NCI-H69 (cell line): Measurements from ENCODE around the gene ROCK2.
"Not testable (repeated sequence)": the region's sequence is repeated elsewhere in the genome, so short reads cannot be mapped to it uniquely, and the experiment has no call there.

Experiments
- DNase-seq: peaks from one replicate; lab custom pipeline; 2025; lab: John Stamatoyannopoulos, UW

Gene ROCK2

DNA sequence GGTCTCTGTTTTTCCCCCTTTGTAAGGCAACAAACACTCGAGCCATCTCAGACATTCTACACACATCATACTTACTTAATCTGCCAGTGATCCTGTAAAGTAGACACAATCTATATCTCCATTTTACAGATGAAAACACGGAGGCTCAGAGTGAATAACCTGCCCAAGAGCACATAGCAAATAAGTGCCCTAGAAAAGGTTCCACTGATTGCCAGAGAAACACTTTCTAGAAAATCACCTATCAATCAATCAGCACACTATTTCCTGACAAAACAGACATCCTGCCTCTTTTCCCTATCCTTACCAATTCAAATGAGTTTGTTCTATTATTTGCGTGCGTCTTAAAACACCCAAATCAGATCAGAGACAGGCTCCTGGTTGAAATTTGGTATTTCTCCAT, 165.2 kb downstream of the ROCK2 start:
- no peak for DNase-seq

DNA sequence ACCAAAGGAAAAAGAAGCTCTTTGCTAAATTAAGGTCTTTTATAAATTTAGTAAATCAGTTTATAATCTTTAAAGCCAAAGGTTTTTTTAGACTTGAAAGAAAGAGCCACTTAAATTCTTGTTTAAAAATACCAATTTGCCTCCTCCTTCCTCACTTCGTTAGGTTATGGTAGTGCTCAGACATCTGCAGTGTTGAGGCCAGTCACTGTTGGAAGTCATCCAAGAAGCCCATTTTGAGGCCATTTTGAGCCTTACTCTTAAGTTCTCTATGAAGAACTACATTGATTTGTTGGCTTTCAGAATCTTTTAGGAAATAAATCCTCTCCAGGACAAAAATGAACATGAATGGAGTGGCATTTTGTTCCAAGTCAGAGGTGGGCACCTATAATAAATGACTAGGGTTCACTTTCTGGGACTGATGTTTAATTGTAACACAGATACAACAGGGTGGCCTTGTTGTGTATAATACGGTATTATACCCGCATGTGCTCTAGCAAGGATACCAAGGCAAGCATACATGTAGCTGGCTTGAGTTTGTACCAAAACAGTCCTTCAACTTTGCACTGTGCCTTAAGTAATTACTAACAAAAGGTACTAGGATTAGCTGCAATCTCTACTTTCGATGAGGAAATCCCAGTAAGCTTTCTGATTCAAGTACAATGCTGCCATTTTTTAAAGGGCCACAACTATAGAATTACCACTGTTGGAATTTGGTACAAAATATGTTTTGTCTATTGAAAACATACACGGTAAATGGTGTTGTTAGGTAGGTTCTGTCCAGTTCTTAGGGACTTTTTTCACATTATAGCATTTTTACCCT, 166.4 kb downstream of the ROCK2 start:
- DNase-seq, result peak; percentile 11

DNA sequence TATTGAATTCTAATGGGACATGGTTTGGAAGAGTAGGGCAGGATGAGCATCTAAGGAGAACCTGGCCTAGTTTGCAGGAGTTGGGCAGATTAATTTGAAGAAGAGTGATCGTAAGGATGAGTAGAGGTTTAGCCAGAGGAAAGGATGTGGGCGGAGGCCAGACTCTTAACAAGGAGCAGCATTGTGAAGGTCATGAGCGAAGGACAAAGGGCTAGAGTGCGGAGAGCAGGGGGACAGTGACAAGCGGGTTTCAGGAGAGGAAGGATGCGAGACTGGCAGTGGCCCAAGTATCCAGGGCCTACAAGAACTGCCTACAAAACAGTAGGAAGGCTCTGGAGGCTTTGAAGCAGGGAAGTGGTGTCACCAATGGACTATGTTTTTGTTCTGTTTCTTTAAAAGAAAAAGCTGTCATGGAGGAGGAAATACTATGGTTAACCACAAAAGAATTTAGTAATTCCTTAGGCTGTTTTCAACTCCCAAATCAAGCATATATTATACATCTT, 169.1 kb downstream of the ROCK2 start:
- no peak for DNase-seq

DNA sequence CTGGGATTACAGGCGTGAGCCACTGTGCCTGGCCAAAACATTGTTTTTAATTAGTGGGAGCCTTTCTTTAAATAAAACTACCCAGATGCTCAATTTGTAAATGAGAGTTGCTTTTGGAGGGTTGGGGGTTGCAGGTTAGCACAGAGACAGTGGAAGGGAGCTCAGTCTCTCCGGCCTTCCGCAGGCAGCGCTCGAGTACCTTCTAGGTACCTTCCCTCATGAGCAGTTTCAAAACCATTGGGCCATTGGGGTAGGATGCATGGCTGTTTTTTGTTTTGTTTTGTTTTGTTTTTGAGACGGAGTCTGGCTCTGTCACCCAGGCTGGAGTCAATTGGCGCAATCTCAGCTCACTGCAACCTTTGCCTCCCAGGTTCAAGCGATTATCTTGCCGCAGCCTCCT, 170.2 kb downstream of the ROCK2 start:
- no peak for DNase-seq

DNA sequence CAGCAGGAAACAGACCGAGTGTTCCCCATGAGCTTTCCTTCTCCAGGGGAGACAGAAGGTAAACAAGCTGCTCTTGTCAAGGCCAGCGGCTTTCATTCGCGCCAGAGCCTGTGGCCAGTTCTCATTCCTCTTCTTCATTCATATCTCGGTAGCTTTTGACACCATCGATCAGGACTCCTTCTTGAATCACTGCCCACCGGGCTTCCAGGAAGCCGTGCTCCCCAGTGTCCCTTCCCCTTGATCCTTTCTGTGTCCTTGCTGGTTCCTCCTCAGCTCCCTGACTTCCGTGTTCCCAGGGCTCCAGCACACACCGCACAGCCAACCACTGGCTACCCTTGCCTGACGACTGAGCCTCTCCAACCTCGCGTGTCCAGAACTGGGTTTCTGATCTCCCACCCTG, 175.1 kb downstream of the ROCK2 start:
- no peak for DNase-seq

DNA sequence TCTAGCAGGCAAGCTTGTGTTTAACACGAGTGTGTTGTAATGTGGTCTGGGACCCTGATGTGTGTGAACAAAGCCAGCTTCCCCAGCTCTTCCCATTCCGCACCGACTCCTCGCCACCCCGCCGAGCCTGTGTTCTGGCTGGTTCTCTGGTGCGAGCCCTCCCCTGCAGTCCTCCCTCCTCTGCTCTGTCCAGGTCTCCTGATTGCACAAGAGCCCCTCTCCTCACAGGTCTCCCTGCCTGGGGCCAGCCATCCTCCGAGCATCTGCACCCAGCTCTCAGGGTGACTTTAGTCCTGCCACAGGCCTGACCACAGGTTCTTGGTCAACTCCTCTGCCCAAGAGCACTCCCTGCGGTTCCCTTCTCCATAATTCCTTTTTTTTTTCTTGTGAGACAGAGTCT, 175.9 kb downstream of the ROCK2 start:
- DNase-seq, result no peak

DNA sequence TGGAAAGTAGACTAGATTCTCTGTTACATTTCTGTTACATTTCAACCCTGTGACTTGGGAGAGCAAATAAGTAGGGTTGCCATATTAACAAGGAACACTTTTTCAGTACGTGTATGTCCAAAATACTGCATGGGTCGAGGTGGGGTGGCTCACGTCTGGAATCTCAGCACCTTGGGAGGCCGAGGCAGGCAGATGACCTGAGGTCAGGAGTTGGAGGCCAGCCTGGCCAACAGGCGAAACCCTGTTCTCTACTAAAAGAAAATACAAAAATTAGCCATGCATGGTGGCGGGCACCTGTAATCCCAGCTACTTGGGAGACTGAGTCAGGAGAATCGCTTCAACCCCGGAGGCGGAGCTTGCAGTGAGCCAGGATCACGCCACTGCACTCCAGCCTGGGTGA, 178.0 kb downstream of the ROCK2 start:
- DNase-seq, result no peak

DNA sequence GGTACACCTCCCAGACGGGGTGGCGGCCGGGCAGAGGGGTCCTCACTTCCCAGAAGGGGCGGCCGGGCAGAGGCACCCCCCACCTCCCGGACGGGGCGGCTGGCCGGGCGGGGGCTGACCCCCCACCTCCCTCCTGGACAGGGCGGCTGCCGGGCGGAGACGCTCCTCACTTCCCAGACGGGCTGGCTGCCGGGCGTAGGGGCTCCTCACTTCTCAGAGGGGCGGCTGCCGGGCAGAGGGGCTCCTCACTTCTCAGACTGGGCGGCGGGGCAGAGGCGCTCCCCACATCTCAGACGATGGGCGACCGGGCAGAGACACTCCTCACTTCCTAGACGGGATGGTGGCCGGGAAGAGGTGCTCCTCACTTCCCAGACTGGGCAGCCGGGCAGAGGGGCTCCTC, 179.4 kb downstream of the ROCK2 start:
- not testable (repeated sequence) for DNase-seq

DNA sequence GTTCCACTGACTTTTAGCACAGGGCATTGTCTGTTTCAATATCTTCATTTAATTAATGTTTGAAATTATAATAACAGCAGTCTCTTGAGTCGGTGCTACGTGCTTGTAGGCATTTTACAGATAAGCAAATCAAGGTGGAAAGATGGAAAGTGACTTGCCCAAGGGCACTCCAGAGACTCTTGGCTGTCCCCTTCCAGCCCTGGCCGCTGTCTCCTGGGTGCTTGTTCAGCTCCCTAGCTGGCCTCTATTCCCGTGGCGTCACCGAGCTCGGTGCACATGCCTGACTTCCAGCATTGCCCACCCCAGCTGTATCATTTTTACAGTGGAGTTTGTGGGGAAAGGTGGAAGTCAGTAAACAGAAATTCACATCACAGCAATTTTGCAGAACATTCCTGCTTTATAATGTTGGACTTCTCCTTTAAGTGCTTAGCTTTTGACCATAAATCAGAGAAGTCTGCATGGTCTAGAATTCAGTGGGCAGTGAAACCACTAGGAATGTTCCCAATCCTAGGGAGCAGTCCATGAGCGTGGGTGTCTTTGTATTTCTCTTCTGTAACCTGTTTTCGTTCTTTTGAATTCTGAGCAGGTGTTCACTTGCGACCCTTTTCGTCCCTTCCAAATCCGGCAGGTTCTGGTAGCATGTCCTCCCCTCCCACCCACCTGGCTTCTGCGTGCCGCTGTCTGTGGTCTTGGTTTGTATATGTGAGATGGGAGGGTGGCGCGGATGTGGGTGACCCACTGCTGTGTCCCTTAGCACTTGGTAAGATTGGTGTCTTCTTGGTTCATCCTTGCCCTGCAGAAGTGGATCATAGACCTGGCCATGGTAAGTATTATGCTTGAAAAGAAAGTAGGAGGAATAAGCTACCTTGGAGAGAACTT, 180.8 kb downstream of the ROCK2 start:
- DNase-seq, result no peak

DNA sequence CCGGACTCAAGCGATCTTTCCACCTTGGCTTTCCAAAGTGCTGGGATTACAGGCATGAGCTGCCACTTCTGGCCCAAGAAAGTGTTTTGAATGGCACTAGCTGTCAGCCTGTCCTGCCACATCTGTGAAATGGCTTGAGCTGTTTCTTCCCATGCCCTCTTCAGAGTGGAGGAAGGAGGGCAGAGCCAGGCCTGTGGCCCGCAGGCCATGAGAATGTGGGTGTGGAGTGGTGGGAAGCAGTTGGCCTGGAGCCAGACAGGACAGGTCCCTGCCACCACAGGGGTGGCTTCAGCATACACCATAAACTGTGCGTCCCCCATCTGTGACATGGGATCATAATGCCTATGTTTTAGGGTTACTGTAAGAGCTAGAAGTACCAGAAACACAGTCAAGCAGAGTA, 182.7 kb downstream of the ROCK2 start:
- DNase-seq, result no peak

DNA sequence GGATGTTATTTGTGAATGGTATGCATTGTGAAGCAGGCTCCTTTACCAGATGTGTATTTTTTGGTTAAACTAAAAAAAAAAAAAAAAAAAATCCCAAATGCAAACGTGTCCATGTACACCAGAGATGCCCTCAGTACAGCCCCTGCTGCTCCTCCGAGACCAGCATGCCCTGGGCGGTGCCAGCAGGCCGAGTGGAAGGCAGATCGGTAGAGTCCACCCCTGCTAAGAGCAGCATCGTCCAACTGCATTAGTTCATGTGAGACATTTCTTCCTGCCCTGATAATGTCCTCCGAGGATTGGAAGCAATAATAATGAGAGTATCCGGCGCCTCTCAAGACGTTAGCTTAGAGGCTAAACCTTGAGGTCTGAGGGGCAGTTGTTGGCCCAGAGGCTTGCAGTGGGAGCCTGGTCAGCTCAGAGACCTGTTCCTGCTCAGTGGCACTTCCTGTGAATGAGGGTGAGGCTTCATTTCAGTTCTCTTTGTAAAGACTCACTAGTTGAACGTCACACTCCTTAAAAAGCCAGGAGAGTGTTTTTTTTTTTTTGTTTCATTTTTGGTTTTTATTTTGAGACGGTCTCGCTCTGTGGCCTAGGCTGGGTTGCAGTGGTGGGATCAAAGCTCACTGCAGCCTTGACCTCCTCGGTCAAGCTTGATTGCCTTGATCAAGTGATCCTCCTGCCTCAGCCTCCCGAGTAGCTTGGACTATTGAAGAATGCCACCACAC, 183.5 kb downstream of the ROCK2 start:
- DNase-seq, result no peak

DNA sequence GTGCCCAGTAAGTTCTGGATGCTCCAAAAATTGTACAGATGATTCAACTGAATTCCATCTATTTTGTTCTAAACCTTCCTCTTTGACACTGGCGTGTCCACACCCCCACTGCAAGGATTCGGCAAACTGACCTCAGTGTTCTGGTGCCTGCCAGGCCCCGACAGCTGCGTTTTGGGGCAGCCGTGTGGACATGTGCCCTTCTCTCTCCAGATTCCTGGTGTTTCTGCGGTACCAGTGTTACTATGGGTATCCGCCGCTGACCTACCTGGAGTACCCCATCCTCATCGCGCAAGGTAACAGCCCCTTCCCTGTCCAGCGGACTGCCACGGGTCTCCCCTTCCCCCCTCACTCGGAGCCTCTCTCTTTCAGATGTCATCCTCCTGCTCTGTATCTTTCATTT, 184.2 kb downstream of the ROCK2 start:
- no peak for DNase-seq

DNA sequence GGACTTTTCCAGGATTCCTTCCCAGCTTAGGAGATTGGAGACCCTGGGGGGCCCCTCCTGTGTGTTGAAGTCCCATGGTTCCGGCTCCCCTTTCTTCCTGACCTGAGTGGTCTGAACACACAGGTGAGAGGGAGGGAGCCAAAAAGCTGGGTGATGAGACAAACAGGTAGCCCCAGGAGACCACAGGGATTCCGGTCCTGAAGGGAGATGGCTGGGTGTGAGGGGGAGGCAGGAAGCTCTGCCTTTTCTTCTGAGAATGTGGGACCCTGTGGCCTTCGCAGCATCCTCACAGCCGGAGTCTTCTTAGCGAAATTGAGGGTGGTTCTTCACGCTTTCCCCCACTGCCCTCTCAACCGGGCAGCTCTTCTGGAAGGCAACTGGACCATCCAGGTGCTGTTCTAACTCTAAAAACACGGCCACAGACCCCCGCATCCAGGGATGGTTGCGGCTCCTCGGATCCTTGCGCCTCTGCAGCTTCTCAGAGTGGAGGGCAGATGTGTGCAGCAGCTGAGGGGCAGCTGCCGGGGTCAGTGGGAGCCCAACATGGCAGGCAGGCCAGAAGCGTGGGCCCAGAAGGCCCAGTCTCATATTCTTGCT, 184.8 kb downstream of the ROCK2 start:
- DNase-seq, result no peak

DNA sequence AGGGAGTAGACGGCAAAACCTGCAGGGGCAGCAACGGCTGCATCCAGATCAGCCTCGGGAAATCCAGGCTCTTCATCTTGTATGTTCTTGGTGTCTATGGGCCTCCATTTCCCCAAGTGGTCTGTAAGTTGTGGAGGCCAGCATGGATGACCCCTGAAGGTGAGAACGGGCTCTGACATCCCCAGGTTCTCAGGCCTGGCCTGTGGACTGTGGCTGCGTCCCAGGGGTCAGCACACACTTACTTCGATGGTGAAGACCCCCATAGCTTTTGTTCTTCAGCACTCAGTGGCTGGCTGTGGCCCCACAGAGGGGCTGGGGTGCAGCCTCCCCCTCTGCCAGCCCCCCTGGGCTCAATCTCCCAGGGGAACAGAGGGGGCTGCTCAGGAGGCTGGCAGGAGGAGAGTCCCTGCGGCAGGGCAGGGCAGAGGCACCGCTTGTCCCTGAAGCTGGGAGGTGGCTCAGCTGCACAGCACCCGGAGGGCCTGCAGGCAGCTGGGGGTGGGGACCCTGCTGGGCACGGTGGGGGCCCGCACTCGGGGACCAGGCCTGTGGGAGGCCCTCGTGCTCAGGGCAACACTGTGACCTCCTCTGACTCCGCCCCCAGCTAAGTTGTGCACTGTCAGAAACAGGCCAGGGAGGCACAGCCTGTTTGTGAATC, 185.4 kb downstream of the ROCK2 start:
- no peak for DNase-seq

DNA sequence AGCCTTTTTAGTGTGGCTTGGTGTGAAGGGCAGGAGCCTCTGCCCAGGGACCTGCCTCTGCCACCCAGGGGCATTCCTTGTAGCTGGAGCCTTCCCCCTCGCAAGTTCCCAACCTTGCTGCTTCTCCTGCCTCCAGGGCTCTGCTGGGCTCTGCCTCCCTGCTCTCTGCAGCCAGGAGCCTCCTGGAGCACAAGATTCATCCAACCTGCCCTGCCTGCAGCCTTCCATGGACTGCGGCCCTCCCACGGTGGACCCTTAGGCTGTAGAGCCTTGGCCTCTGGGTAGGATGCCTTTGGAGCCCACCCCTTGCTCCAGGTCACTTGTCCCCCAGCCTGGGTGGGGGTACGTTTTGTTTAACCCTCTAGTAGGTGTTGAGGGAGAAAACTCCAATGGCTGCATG, 186.7 kb downstream of the ROCK2 start:
- no peak for DNase-seq

DNA sequence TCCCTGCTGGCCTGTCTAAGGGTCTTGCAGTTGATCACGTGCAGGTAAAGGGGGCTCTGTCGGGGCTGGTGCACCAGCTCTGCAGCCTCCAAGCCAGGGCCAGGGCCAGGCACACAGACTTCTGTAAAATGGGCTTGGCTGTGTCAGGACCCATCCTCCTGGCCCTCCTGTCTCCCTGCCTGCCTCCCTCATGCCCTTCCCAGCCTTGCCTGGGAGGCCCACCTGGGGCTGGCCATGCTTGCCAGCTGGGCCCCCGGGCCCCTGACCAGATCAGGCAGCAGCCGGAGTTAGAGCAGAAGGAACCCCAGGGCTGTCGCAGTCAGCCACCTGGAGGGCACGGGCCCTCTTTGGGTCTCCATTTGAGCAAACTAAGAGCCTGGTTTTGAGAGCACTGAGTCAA, 187.1 kb downstream of the ROCK2 start:
- DNase-seq, result no peak

DNA sequence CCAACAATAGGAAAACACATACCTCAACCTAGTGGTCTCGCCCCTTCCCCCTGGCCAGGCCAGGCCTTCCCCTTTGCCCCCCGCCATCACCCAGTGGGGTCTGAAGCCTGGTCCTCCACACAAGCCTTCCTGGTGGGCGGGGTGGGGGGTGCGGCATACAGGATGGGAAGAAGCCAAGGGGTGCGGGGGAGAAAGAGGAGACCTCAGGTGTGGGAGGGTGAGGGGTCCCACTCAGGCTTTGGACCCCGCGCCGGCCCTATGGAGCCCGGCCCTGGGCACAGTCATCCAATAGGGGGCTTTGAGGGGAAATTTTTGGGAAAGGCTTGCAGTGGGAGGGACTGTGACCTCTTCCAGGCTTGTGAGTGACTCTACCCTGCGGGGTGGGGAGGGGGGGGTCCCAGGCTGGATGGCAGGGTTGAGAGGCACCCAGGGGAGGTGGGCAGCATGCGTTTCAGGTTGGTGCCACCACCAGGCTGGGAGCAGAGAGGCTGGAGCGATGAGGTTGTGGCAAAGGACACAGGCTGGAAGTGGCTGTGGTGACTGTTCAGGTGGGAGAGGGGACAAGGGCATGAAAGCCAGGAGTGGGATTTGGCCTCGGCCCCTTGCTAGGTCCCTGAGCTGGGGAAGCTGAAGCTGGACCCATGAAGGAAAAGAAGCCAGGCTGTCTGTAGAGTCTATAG, 187.9 kb downstream of the ROCK2 start:
- DNase-seq, result no peak

DNA sequence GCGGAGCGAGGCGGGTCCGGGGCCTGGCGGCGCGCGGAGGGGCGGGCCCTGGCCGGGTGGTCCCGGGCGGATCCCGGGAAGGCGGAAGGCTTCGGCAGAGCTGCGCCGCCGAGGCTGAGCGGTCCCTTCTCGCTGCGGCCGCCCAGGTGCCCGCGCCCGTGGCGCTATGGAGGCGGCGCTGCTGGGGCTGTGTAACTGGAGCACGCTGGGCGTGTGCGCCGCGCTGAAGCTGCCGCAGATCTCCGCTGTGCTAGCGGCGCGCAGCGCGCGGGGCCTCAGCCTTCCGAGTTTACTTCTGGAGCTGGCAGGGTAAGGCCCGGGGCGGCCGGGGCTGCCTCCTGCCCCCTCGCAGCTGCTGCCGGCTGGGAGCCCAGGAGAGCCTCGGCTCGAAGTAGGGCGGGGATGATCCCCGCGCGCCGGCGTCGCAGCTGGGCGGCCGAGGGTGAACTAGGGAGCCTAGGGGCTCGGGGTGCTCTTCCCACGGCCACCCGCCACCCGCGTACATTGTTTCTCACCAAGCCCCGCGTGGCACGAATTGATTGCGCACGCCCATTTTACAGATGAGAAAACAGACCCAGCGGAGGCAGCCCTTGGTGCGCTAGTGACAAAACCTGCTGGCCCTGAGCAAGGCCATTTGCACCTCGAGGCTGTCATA, 188.9 kb downstream of the ROCK2 start, which contains the start of gene SLC66A3:
Gene SLC66A3 (plus strand): TSS at position 87 of the 655 bp plus-strand sequence. CDS start 80 bp downstream, at position 167.
- DNase-seq, result peak; percentile 94

DNA sequence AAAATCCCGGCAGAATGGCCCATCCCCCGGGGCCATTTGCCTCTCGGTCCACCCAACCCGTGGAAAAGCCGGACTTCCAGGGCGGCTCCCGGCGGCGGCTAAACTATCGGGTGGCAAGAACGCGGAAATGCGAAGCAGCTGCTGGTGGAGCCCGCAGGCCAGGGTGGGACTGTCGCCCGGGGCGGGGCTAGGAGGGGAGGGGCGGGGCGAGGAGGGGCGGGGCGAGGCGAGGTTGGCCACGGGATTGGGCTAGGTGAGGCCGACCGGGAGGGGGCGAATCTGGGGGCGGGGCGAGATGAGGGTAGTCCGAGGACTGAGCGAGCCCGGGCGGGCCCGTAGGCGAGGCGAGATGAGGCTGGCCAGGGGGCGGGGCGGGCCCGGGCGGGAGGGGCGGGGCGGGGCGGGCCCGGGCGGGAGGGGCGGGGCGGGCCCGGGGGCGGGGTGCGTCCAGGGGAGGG, 189.5 kb downstream of the ROCK2 start:
- peak; percentile 94 for DNase-seq
